ENCODE results near the gene MARCHF10.

DNA sequence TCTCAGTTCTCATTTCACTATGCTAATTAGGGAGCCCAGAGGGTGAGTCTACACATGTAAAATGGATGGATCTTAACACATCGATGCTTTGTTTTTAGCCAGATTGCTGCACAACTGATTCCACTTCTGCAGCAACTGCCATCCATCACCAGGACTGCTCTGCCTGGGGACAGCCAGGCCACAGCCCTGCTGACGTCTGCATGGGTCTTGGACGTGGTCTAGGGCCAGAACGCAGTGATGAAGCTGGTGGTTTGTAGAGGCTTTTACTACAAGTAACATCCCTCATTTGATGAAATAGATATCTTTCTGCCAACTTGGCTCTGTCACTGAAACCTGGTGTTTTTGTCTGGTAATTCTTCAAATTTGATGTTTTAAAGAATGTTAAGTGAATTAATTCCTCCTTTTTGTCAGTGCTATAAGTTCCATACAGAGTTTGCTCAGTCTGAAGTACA lies 50.6 kb downstream of the MARCHF10 start:
- TF ChIP-seq, protein P1, sequence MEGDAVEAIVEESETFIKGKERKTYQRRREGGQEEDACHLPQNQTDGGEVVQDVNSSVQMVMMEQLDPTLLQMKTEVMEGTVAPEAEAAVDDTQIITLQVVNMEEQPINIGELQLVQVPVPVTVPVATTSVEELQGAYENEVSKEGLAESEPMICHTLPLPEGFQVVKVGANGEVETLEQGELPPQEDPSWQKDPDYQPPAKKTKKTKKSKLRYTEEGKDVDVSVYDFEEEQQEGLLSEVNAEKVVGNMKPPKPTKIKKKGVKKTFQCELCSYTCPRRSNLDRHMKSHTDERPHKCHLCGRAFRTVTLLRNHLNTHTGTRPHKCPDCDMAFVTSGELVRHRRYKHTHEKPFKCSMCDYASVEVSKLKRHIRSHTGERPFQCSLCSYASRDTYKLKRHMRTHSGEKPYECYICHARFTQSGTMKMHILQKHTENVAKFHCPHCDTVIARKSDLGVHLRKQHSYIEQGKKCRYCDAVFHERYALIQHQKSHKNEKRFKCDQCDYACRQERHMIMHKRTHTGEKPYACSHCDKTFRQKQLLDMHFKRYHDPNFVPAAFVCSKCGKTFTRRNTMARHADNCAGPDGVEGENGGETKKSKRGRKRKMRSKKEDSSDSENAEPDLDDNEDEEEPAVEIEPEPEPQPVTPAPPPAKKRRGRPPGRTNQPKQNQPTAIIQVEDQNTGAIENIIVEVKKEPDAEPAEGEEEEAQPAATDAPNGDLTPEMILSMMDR (IDR thresholded peaks at IDR 0.05) = no peak
- no peak for TF ChIP-seq POLR2A (IDR thresholded peaks at IDR 0.05)
